SH-SY5Y (cell line): ENCODE measurements around the gene RPL38.

ENCODE experiments used
- GATA2 ChIP-seq: IDR thresholded peaks from 2 replicates; pipeline ENCODE4 v1.6.1; 2011; ENCODE audit warnings: mild to moderate bottlenecking, low read depth, low read length
- GATA3 ChIP-seq: IDR thresholded peaks from 2 replicates; pipeline ENCODE4 v1.6.1; 2011; ENCODE audit warnings: low read depth, mild to moderate bottlenecking, low read length, moderate library complexity

RPL38 gene

GRCh38 chr17:74235911-74236371 is 32.5 kb downstream of the RPL38 start:
- no peak for TF ChIP-seq GATA2
- TF ChIP-seq GATA3 = no peak

GRCh38 chr17:74237321-74237720 is 33.8 kb downstream of the RPL38 start:
- no peak for TF ChIP-seq GATA2
- TF ChIP-seq GATA3 = no peak

- TF ChIP-seq GATA2 (no peak), GATA3 (no peak)
Measured at GRCh38 chr17:74239172-74239571, 35.7 kb downstream of the RPL38 start.

DNA sequence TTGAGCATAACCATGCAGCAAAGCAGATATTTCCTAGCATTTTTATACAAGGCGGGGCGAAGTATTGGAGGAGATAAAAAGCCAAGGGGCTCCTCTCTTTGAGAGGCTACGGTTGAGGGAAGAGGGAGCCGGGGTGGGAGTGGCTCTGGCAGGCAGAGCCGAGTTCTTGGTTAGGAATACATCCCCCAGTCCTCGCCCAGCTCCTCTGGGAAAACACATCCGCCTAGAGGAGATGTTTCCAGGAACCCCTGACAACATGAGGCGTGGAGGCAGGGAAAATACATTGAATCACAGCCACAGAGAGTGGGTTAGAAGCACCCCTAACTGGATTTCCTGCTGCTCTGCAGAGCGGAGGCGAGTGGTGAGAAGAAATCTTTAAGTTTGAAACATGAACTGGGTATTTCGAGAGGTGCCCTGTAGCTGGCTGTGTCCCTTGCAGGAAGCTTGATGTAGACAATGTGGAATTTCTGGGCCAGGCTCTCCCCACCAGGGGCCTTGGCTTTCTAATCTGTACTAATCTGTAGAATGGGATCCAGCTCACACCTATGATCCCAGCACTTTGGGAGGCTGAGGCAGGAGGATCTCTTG is 37.2 kb downstream of the RPL38 start:
- TF ChIP-seq GATA3 (no peak), GATA2 (no peak)

DNA sequence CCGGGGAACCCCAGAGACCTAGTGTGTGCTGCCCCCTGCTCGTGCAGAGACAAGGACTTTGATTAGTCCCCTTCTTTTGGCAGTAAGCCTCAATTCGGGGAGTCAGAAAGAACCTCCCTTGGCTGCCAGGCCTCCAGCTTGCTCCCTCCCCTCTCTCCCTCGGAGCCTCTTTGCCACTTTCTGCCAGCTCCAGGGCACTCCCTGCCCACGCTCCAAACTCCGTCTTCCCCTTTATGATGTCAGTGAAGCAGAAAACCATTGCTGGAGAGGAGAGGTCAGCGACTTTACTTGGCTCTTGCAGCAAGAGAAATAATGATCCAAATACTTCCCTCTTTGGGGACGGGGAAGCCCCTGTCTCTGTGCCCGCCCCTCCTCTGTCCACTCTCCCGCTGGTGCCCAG is 38.0 kb downstream of the RPL38 start:
- TF ChIP-seq GATA3 (no peak), GATA2 (no peak)

DNA sequence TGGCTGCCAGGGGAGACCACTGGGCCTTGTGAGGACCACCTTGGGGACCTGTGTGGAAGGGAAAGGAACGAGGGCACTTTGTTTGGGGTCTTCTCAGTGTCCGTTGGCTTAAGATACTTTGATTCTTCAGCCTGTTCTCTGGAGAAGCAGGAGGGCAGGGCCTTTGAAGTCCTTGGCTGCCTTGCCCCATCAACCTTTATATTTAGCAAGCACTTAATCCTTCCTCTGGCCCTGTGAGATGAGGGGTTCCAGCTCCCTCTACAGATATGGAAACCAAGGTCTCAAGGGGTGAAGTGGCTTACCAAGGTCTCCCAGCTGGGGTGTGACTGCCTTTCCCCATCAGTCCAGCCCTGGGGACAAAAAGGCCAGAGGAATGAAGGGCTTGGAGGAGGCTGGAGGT is 38.4 kb downstream of the RPL38 start:
- no peak for TF ChIP-seq GATA2
- TF ChIP-seq GATA3 = no peak

- TF ChIP-seq GATA2 (no peak), GATA3 (no peak)
Measured at GRCh38 chr17:74243013-74243755, 39.7 kb downstream of the RPL38 start.

DNA sequence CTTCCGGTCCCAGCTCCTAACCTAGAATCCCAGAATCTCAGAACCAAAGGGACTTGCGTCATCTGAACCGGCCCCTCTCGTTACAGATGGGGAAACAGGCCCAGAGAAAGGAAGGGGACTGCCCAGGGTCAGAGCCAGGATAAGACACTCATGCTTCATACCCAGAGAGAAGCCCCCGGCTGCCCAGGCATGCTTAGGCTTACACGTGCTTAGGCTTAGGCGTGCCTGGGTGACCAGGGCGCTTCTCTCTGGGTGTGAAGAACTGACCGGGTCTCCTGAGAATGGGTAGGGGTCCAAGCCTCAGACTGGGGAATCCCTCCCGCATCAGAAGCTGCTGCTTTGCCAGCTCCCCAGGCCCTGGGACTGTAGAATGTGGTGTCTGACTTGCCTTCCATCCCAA is 40.6 kb downstream of the RPL38 start:
- no peak for TF ChIP-seq GATA2

DNA sequence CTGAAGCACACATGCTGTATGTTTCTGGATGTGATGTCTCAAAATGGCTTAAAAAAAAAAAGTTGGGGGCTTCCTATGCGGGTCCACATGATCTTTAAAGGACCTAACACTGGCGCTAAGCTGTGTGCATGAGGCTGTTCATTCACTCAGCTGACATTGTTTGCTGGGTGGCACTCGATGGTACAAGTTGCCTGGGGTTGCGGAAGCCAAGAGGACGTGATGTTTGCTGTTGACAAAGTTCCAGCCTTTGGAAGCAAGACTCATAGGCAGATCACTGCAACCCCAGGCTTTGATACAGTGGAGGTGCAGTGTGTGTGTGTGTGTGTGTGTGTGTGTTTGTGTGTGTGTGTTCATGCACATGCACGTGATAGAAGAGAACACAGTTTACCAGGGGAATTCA is 41.1 kb downstream of the RPL38 start:
- TF ChIP-seq GATA2 (no peak), GATA3 (no peak)

DNA sequence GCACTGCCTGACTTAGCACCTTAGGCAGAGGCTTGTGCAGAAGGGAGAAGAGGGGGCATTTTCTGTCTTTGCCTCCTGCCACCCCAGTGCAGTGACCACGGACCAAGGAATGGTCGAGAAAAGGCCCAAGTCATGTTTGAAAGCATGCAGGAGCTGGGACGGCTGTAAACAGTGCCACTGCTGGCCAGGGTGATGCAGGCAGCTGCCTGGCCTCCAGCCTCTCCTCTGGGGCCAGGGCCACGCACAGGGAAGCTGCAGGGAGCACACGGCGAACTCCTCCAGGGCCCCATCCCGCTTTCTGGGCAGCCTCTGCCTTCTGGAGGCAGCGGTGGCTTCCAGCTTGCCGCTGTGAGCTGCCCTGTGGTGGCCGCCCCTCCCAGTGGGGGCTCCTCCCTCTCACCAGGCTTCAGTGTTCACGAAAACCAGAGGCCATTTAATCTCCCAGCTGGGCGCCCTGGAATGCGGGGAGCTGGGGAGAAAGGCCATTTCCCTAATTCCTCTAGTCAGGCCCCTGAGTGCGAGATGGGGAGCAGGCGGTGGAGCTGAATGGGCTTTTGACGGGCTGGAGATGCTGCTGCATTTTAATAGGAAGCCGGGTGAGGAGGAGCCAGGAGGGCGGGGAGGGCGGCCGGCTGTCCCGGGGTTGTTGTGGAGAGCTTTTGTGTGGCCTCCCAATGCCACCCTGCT is 41.8 kb downstream of the RPL38 start:
- TF ChIP-seq GATA3 = no peak
- TF ChIP-seq GATA2 = no peak

DNA sequence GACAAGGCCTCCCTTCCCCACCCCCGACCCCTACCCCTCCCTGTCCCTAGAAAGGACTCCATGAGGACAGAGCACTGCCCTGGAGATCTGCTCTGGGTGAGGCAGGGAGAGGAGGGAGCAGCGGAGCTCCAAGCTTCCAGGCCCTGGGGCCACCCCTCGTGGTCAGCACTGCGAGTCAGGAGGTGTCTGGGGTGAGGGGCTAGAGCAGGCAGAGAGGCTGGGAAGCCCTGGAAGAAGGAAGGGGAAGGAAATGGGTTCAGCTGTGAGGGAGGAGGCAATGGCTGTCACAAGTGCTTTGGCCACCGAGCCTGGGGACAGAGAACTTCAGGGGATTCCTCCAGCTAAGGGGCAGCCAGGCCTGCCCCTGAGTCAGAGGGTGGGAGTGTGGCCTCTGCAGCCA is 42.4 kb downstream of the RPL38 start:
- TF ChIP-seq GATA3 (no peak), GATA2 (no peak)

DNA sequence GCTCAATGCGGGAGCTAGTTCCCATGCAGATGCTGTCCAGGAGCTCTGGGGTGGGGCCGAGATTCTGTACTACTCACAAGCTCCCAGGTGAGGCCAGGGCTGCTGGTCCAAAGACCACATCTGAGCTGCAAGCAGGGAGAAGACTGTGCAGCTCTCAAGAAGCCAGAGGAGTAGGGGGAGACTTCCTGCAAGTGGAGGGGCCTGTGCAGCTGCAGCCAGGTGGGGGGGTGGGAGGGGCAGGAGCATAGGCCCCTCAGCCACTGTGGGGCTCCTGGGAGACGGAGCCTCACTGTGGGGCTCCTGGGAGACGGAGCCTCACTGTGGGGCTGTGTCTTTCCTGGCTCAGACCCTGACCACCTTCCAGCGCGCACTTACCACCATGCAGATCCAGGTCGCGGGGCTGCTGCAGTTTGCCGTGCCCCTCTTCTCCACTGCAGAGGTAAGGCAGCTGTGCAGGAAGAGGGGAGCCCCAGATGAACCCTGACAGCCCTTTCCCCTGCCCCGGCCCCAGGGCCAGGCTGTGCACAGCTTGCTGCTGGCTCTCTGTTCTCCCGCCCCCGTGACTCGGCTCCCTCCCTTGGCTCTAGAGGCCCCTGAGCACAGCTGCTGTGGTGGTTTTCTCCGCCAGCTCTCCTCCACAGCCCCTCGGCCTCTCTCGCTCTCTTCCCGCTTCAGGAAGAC is 46.3 kb downstream of the RPL38 start:
- no peak for TF ChIP-seq GATA2
- no peak for TF ChIP-seq GATA3

DNA sequence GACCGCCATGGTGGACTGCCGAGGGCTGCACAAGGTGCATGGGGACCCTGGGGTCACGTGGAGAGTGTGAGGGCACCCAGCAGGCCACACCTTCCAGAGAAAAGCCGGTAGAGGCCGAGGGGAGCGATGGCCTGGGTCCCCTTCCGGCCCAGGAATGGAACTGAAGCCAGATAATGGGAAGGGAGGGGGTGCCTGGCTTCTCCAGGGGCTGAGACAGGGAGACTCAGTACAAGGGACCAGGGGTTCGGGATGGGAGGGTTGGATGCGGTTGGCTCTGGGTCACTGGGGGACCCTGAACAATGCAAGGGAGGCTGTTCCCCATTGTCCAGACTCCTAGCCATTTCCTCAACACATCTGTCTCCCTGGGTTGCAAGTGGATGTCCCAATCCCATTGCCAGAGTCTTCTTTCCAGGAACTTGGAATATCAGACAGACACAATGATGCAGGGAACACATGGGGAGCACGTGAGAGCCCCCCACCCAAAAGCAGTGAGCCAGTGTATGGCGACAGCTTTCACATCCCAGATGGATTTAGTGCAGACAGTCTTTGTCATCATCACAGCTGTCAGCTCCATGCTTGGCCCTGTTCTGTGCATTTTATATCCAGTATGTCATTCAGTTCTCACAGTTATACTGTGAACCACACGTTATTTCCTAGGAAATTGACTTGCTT is 47.0 kb downstream of the RPL38 start:
- TF ChIP-seq GATA2 = no peak
- TF ChIP-seq GATA3 = no peak

DNA sequence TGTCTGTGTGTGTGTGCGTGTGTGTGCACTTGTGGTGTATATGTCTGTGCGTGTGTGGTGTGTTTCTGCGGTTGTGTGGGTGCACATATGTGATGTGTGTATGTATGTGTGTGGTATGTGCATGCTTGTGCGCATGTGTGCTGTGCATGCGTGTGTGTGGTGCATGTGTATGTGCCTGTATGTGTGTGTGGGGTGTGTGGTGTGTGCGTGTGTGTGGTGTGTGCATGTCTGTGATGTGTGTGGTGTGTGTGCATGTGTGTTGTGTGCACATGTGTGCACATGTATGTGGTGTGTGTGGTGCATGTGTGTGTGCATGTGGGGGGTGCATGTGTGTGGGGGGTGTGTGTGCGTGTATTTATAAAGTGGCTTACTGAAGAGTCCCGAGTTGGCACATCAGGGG is 47.6 kb downstream of the RPL38 start:
- no peak for TF ChIP-seq GATA3
- TF ChIP-seq GATA2 = no peak

DNA sequence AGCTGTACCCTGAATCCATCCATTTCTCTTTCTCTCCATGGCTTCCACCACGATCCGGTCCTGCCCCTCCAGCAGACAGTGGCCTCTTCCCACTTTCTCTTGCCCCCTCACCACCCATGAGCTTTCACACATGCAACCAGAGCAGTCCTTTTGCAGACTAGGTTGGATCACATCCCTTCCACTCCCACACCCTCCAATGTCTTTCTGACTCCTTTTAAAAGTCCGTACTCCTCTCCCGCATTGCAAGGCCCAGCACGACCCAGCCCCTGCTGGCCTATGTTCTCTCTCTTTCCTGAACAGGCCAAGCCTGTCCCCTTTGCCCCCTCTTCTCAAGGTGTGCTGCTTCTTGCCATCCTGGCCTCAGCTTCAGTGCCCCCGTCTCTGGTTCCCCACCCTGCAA is 48.1 kb downstream of the RPL38 start:
- TF ChIP-seq GATA3 = no peak
- TF ChIP-seq GATA2 = no peak
